Osteocyte (in vitro differentiated cells): Measurements from ENCODE around the gene GRAMD2B. TPM values are rescaled to one million over a fixed set of nuclear protein-coding genes. Genes with fewer than 3 reads are reported as not detected.

Experiments used
- DNase-seq: peaks from one replicate; pipeline ENCODE4 v3.0.0; 2021; ENCODE audit warnings: mixed read lengths; ENCODE audit not compliant: unreplicated experiment; ENCODE audit errors: extremely low spot score
- H3K27ac Mint-ChIP-seq: one replicate; pipeline ENCODE4 v1.8.0; 2021; ENCODE audit warnings: mild to moderate bottlenecking, mixed read lengths; ENCODE audit not compliant: unreplicated experiment
- H3K27me3 Mint-ChIP-seq: one replicate; pipeline ENCODE4 v1.8.0; 2021; ENCODE audit warnings: mixed read lengths; ENCODE audit not compliant: unreplicated experiment
- H3K36me3 Mint-ChIP-seq: one replicate; pipeline ENCODE4 v1.8.0; 2021; ENCODE audit warnings: mixed read lengths; ENCODE audit not compliant: unreplicated experiment
- H3K4me1 Mint-ChIP-seq: one replicate; pipeline ENCODE4 v1.8.0; 2021; ENCODE audit warnings: mixed read lengths; ENCODE audit not compliant: unreplicated experiment
- H3K4me3 Mint-ChIP-seq: one replicate; pipeline ENCODE4 v1.8.0; 2021; ENCODE audit warnings: mild to moderate bottlenecking, moderate library complexity, mixed read lengths; ENCODE audit not compliant: unreplicated experiment
- H3K9me3 Mint-ChIP-seq: one replicate; pipeline ENCODE4 v1.8.0; 2021; ENCODE audit warnings: mixed read lengths; ENCODE audit not compliant: unreplicated experiment
- CTCF ChIP-seq: fragments of 200-600 bp; sonication (generic); IDR thresholded peaks from 2 replicates; pipeline ENCODE4 v1.5.0; 2021; ENCODE audit warnings: antibody characterized with exemption, mild to moderate bottlenecking, moderate library complexity
- total RNA-seq: library from RNA; stranded (reverse); gene quantifications from 2 replicates; pipeline ENCODE4 v1.2.1, GENCODE V29; 2021

GRAMD2B gene
- total RNA-seq, 1 donor from 2014 or later = 93.7 TPM

- no peak overlapping the region for H3K4me3 Mint-ChIP-seq
- H3K27ac Mint-ChIP-seq = no peak overlapping the region
- no peaks in the 10 kb centered on the region for H3K9me3 Mint-ChIP-seq
- H3K27me3 Mint-ChIP-seq = no peaks in the 10 kb centered on the region
- peaks cover 50% of the 10 kb centered on the region for H3K4me1 Mint-ChIP-seq
- no peak for DNase-seq
- no peaks in the 10 kb centered on the region for H3K36me3 Mint-ChIP-seq
- no peak for TF ChIP-seq CTCF
These were observed 34.0 kb upstream of the GRAMD2B start for GRCh38 chr5:126389179-126389578.

- peaks cover 49% of the 10 kb centered on the region for H3K4me1 Mint-ChIP-seq
- no peaks in the 10 kb centered on the region for H3K36me3 Mint-ChIP-seq
- no peaks in the 10 kb centered on the region for H3K27me3 Mint-ChIP-seq
- no peak for DNase-seq
- no peak overlapping the region for H3K27ac Mint-ChIP-seq
- H3K4me3 Mint-ChIP-seq = no peak overlapping the region
- no peaks in the 10 kb centered on the region for H3K9me3 Mint-ChIP-seq
- no peak for TF ChIP-seq CTCF
These were observed 33.2 kb upstream of the GRAMD2B start for GRCh38 chr5:126390051-126390450.

- Mint-ChIP-seq H3K4me3 (no peak overlapping the region), H3K36me3 (no peaks in the 10 kb centered on the region), H3K9me3 (no peaks in the 10 kb centered on the region), H3K4me1 (peaks cover 49% of the 10 kb centered on the region), H3K27me3 (no peaks in the 10 kb centered on the region), H3K27ac (no peak overlapping the region)
- no peak for TF ChIP-seq CTCF
- no peak for DNase-seq
These were observed 31.8 kb upstream of the GRAMD2B start for GRCh38 chr5:126391386-126391785.

GRCh38 chr5:126394211-126394788, 28.9 kb upstream of the GRAMD2B start:
- Mint-ChIP-seq H3K4me3 (no peak overlapping the region), H3K9me3 (peaks cover 16% of the 10 kb centered on the region), H3K4me1 (peaks cover 56% of the 10 kb centered on the region), H3K27me3 (no peaks in the 10 kb centered on the region), H3K36me3 (peaks cover 2% of the 10 kb centered on the region), H3K27ac (peak overlapping the region; percentile 95)
- no peak for TF ChIP-seq CTCF
- no peak for DNase-seq

- Mint-ChIP-seq H3K27ac (peak overlapping the region; percentile 95), H3K4me1 (peaks cover 55% of the 10 kb centered on the region), H3K27me3 (no peaks in the 10 kb centered on the region), H3K4me3 (peak overlapping the region; percentile 54), H3K9me3 (peaks cover 24% of the 10 kb centered on the region), H3K36me3 (peaks cover 9% of the 10 kb centered on the region)
- no peak for DNase-seq
- no peak for TF ChIP-seq CTCF
These were observed 28.0 kb upstream of the GRAMD2B start for GRCh38 chr5:126395198-126395597.
